ENCODE data around the gene PEX3.
A peak's percentile ranks its signal among the peaks of the same experiment; 100 is the strongest.

Gene PEX3

DNA sequence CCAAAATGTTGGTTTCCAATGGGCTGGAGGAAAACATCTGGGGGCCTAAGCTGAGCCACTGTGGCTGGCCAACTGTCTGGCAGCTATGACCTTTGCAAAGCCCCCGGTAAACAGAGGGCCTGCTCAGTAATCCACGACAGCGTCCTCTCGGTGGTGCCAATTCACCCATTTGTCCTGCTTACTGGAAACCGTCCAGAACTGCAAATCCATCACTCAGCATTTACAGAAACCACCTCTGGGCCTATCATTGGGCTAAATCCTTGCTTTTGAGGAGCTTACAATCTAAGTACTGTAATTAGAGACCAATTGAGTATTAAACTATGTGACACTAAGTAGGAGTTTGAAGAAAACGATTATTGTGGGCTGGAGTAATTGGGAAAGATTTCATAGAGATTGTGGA lies 31.1 kb upstream of the PEX3 start:
- no peak overlapping the region for H3K4me3 ChIP-seq (replicated peaks; ENCODE audit: insufficient read depth, low read length)
- H3K27ac ChIP-seq (replicated peaks) = no peak overlapping the region
- TF ChIP-seq POLR2AphosphoS5 (IDR thresholded peaks at IDR 0.05; ENCODE audit: low read depth) (no peak), GABPA (IDR thresholded peaks at IDR 0.05; ENCODE audit: low read depth) (no peak), SPI1 (IDR thresholded peaks at IDR 0.05; ENCODE audit: borderline replicate concordance, low read depth) (no peak)
- TF ChIP-seq, protein P1, sequence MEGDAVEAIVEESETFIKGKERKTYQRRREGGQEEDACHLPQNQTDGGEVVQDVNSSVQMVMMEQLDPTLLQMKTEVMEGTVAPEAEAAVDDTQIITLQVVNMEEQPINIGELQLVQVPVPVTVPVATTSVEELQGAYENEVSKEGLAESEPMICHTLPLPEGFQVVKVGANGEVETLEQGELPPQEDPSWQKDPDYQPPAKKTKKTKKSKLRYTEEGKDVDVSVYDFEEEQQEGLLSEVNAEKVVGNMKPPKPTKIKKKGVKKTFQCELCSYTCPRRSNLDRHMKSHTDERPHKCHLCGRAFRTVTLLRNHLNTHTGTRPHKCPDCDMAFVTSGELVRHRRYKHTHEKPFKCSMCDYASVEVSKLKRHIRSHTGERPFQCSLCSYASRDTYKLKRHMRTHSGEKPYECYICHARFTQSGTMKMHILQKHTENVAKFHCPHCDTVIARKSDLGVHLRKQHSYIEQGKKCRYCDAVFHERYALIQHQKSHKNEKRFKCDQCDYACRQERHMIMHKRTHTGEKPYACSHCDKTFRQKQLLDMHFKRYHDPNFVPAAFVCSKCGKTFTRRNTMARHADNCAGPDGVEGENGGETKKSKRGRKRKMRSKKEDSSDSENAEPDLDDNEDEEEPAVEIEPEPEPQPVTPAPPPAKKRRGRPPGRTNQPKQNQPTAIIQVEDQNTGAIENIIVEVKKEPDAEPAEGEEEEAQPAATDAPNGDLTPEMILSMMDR (IDR thresholded peaks at IDR 0.05; ENCODE audit: insufficient read depth, low read length) = no peak
- TF ChIP-seq, protein P2, sequence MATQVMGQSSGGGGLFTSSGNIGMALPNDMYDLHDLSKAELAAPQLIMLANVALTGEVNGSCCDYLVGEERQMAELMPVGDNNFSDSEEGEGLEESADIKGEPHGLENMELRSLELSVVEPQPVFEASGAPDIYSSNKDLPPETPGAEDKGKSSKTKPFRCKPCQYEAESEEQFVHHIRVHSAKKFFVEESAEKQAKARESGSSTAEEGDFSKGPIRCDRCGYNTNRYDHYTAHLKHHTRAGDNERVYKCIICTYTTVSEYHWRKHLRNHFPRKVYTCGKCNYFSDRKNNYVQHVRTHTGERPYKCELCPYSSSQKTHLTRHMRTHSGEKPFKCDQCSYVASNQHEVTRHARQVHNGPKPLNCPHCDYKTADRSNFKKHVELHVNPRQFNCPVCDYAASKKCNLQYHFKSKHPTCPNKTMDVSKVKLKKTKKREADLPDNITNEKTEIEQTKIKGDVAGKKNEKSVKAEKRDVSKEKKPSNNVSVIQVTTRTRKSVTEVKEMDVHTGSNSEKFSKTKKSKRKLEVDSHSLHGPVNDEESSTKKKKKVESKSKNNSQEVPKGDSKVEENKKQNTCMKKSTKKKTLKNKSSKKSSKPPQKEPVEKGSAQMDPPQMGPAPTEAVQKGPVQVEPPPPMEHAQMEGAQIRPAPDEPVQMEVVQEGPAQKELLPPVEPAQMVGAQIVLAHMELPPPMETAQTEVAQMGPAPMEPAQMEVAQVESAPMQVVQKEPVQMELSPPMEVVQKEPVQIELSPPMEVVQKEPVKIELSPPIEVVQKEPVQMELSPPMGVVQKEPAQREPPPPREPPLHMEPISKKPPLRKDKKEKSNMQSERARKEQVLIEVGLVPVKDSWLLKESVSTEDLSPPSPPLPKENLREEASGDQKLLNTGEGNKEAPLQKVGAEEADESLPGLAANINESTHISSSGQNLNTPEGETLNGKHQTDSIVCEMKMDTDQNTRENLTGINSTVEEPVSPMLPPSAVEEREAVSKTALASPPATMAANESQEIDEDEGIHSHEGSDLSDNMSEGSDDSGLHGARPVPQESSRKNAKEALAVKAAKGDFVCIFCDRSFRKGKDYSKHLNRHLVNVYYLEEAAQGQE (IDR thresholded peaks at IDR 0.05; ENCODE audit: insufficient replicate concordance, low read depth) = no peak
- no peaks in the 10 kb centered on the region for H3K27me3 ChIP-seq (ENCODE audit: insufficient read depth, poor library complexity, severe bottlenecking)
- DNase-seq (ENCODE audit: low read depth in 1 of 2, low spot score in 1 of 2) = no peak

DNA sequence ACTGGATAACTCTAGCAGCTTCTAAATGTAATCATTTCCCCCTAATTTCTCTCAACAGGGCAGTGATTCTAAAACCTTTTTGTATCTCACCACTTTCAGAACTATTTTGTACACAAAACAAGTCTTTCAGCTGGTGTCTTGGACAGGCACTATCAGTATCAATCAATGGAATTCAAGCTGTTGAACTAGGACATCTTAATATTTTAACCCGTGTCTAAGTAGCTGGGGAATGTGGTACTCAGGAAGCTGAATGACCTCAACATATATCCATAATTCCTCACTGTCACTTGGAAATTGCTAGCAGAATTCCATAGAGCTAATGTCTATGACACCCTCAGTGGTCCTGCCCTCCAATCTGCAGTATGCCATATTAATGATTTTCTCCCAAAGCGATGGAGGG lies 24.6 kb upstream of the PEX3 start:
- Histone ChIP-seq H3K27me3 (ENCODE audit: insufficient read depth, poor library complexity, severe bottlenecking) (no peaks in the 10 kb centered on the region), H3K27ac (replicated peaks) (no peak overlapping the region)
- DNase-seq (ENCODE audit: low read depth in 1 of 2, low spot score in 1 of 2) = no peak

DNA sequence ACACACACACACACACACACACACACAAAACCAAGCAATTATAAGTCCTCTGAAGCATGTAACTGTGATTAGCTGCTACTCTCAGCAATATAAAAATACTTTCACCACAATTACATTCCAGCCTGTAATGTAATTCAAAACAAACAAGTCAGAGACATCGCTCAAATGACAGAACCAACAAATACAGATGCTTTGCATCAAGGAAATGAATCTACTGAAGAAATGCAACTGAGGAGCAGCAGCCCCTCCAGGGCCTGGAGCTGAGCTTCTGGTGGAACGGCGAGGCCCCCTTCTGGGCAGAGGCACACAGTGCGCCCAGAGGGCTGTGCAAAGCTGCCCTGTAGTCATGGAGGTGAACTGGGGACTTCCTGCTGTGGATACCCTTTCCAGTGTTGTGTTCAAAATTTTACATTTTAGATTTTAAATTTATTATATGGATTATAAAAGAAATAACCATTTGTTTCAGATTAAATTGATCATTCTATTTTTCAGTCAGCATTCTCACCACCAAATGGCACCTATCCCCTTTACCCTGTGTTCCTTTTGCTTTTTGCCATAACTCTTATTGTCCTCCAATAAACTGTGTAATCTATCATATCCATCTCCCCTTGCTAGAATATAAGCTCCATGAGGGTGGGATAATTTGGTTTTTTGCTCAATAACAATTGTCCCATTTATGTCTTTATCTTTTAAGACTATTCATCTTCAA lies 23.3 kb upstream of the PEX3 start:
- Histone ChIP-seq H3K4me3 (replicated peaks; ENCODE audit: insufficient read depth, low read length) (no peak overlapping the region), H3K27me3 (ENCODE audit: insufficient read depth, poor library complexity, severe bottlenecking) (no peaks in the 10 kb centered on the region), H3K27ac (replicated peaks) (no peak overlapping the region)
- DNase-seq (ENCODE audit: low read depth in 1 of 2, low spot score in 1 of 2) = peak in 1 of 2 experiments; percentile 64
- TF ChIP-seq, protein P2 (IDR thresholded peaks at IDR 0.05; ENCODE audit: insufficient replicate concordance, low read depth) = no peak
- TF ChIP-seq POLR2AphosphoS5 (IDR thresholded peaks at IDR 0.05; ENCODE audit: low read depth) = no peak
- no peak for TF ChIP-seq GABPA (IDR thresholded peaks at IDR 0.05; ENCODE audit: low read depth)
- TF ChIP-seq SPI1 (IDR thresholded peaks at IDR 0.05; ENCODE audit: borderline replicate concordance, low read depth) = no peak
- TF ChIP-seq, protein P1 (IDR thresholded peaks at IDR 0.05; ENCODE audit: insufficient read depth, low read length) = peak; percentile 75

More for the DNA sequence above, 24.6 kb upstream of the PEX3 start:
- TF ChIP-seq, protein P1 (IDR thresholded peaks at IDR 0.05; ENCODE audit: insufficient read depth, low read length) = no peak
- TF ChIP-seq POLR2AphosphoS5 (IDR thresholded peaks at IDR 0.05; ENCODE audit: low read depth) = no peak
- TF ChIP-seq GABPA (IDR thresholded peaks at IDR 0.05; ENCODE audit: low read depth) = no peak
- TF ChIP-seq, protein P2 (IDR thresholded peaks at IDR 0.05; ENCODE audit: insufficient replicate concordance, low read depth) = no peak
- TF ChIP-seq SPI1 (IDR thresholded peaks at IDR 0.05; ENCODE audit: borderline replicate concordance, low read depth) = no peak
- no peak overlapping the region for H3K4me3 ChIP-seq (replicated peaks; ENCODE audit: insufficient read depth, low read length)

All from HL-60 (cell line).